Left colon (tissue), 2 donors: Measurements from ENCODE around the gene GPR89B. TPM values are rescaled to one million over a fixed set of nuclear protein-coding genes. Genes with fewer than 3 reads are reported as not detected.
"Not testable (repeated sequence)": the region's sequence is repeated elsewhere in the genome, so short reads cannot be mapped to it uniquely, and the experiment has no call there.

Source experiments
- ATAC-seq: fragments of 200-7000 bp; cut with Tn5 transposase; one replicate; pipeline ENCODE4 v1.9.1; 2020; ENCODE audit warnings: mild to moderate bottlenecking, moderate library complexity
- DNase-seq, 2 donors: peaks; one replicate each; pipeline ENCODE4 v3.0.0-alpha.2; 2020
- intact Hi-C, 2 donors: fragments of 100-400 bp; cut with DNase I in 1 of 2; cut with micrococcal nuclease in 1 of 2; formaldehyde crosslinking; loops; one replicate each; pipeline versions ENCODE4 v1.11.2 to v1.14.0; 2022; cut with DNase I, micrococcal nuclease
- total RNA-seq, 2 donors: library from RNA; stranded (reverse); fragmentation: NEBNext Ultra II Directional; extraction: Animal tissue kit (Norgen Biotek cat#: 25700); gene quantifications; one replicate each; pipeline ENCODE4 v1.2.1, GENCODE V29; 2021
- donor health status: DM: no; HTN: no; CAD: no.
- donor health status: DM: yes; HTN: yes; CAD: no.

The GPR89B gene
- total RNA-seq, 2 donors from 2014 or later = 10.6 to 13.3 TPM

- DNase-seq, intact Hi-C loops, ATAC-seq: not testable (repeated sequence)
Observed at GRCh38 chr1:147927215-147927614, 1.0 kb upstream of the GPR89B start.

- ATAC-seq, intact Hi-C loops: not testable (repeated sequence)
- DNase-seq = peak in 1 of 2 donors; percentile 15
Observed at GRCh38 chr1:147927689-147928088, 531 bp upstream of the GPR89B start.

GRCh38 chr1:147931137-147931536 is 2.9 kb downstream of the GPR89B start:
- DNase-seq, ATAC-seq, intact Hi-C loops: not testable (repeated sequence)

- DNase-seq, intact Hi-C loops, ATAC-seq: not testable (repeated sequence)
Observed at GRCh38 chr1:147935296-147935695, 7.1 kb downstream of the GPR89B start.

GRCh38 chr1:147940456-147940855 is 12.2 kb downstream of the GPR89B start:
- intact Hi-C loops, ATAC-seq: not testable (repeated sequence)

GRCh38 chr1:147942563-147942962 is 14.3 kb downstream of the GPR89B start:
- intact Hi-C loops, DNase-seq, ATAC-seq: not testable (repeated sequence)

More at GRCh38 chr1:147940456-147940855, 12.2 kb downstream of the GPR89B start:
- not testable (repeated sequence) for DNase-seq

- not testable (repeated sequence) for ATAC-seq
Observed at GRCh38 chr1:147949517-147949916, 21.3 kb downstream of the GPR89B start.

GRCh38 chr1:147958906-147959305 is 30.7 kb downstream of the GPR89B start:
- not testable (repeated sequence) for ATAC-seq

More at GRCh38 chr1:147949517-147949916, 21.3 kb downstream of the GPR89B start:
- intact Hi-C loops, DNase-seq: not testable (repeated sequence)

GRCh38 chr1:147959680-147960079 is 31.5 kb downstream of the GPR89B start:
- ATAC-seq, DNase-seq, intact Hi-C loops: not testable (repeated sequence)

More at GRCh38 chr1:147958906-147959305, 30.7 kb downstream of the GPR89B start:
- DNase-seq, intact Hi-C loops: not testable (repeated sequence)

- ATAC-seq, DNase-seq, intact Hi-C loops: not testable (repeated sequence)
Observed at GRCh38 chr1:147964575-147964974, 36.4 kb downstream of the GPR89B start.

GRCh38 chr1:147966657-147967056 is 38.4 kb downstream of the GPR89B start:
- intact Hi-C loops, ATAC-seq, DNase-seq: not testable (repeated sequence)

GRCh38 chr1:147978896-147979651 is 50.9 kb downstream of the GPR89B start:
- DNase-seq, intact Hi-C loops, ATAC-seq: not testable (repeated sequence)

GRCh38 chr1:147985374-147985773 is 57.2 kb downstream of the GPR89B start:
- intact Hi-C loops, ATAC-seq, DNase-seq: not testable (repeated sequence)

GRCh38 chr1:147987893-147988292 is 59.7 kb downstream of the GPR89B start:
- ATAC-seq, DNase-seq, intact Hi-C loops: not testable (repeated sequence)

- DNase-seq, intact Hi-C loops, ATAC-seq: not testable (repeated sequence)
Observed at GRCh38 chr1:147992916-147993315, 64.7 kb downstream of the GPR89B start.

GRCh38 chr1:147993400-147993799 is 65.2 kb downstream of the GPR89B start:
- ATAC-seq, DNase-seq, intact Hi-C loops: not testable (repeated sequence)

- intact Hi-C loops, ATAC-seq, DNase-seq: not testable (repeated sequence)
Observed at GRCh38 chr1:147993825-147994615, 65.8 kb downstream of the GPR89B start.

- ATAC-seq, intact Hi-C loops, DNase-seq: not testable (repeated sequence)
Observed at GRCh38 chr1:147996088-147996487, 67.9 kb downstream of the GPR89B start.

GRCh38 chr1:148007724-148008123 is 79.5 kb downstream of the GPR89B start:
- ATAC-seq, intact Hi-C loops, DNase-seq: not testable (repeated sequence)
